Chondrocyte (in vitro differentiated cells): ENCODE data around the gene GPX7. TPM values are rescaled to one million over a fixed set of nuclear protein-coding genes. Genes with fewer than 3 reads are reported as not detected.

Experiments
- DNase-seq: peaks from one replicate; pipeline ENCODE4 v3.0.0; 2021; ENCODE audit warnings: mixed read lengths, low spot score
- H3K27ac Mint-ChIP-seq: one replicate; pipeline ENCODE4 v1.8.0; 2021; ENCODE audit warnings: mild to moderate bottlenecking, moderate library complexity, mixed read lengths; ENCODE audit not compliant: unreplicated experiment
- H3K27me3 Mint-ChIP-seq: 2 replicates; pipeline ENCODE4 v1.8.0; 2021; ENCODE audit warnings: low read depth, mixed read lengths
- H3K36me3 Mint-ChIP-seq: 2 replicates; pipeline ENCODE4 v1.8.0; 2021; ENCODE audit warnings: low read depth, mixed read lengths
- H3K4me1 Mint-ChIP-seq: 2 replicates; pipeline ENCODE4 v1.8.0; 2021; ENCODE audit warnings: low read depth, mild to moderate bottlenecking, mixed read lengths
- H3K4me3 Mint-ChIP-seq: one replicate; pipeline ENCODE4 v1.8.0; 2021; ENCODE audit warnings: mild to moderate bottlenecking, moderate library complexity, mixed read lengths; ENCODE audit not compliant: unreplicated experiment
- H3K9me3 Mint-ChIP-seq: 2 replicates; pipeline ENCODE4 v1.8.0; 2021; ENCODE audit warnings: low read depth, mixed read lengths
- CTCF ChIP-seq: fragments of 200-600 bp; sonication (generic); IDR thresholded peaks from 2 replicates; pipeline ENCODE4 v1.5.0; 2021; ENCODE audit warnings: antibody characterized with exemption, mild to moderate bottlenecking, moderate library complexity
- total RNA-seq: library from RNA; stranded (reverse); gene quantifications from 3 replicates; pipeline ENCODE4 v1.2.1, GENCODE V29; 2021

GPX7 gene
- total RNA-seq, 1 donor from 2014 or later, result 83.8 TPM

DNA sequence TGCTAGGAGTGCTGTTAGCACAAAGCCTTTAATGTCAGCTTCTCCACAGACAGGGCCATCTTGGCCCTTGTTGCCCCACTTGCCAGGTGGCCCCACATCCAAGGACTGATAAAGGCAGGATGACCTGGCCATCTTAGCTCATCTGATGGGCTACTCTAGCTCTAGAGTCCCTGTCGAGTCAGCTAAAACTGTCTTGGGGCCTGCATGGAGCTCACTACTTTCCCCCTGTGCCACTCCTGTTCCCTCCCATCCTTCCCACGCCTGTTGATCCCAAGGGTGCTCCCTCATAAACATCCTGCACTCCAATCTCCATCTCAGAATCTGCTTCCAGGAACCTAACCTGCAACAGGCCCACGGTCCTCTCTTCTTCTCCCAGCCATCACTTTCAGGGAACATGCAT lies 652 bp upstream of the GPX7 start:
- H3K27ac Mint-ChIP-seq, result peak overlapping the region; percentile 75
- DNase-seq, result no peak
- H3K4me1 Mint-ChIP-seq, result peaks cover 28% of the 10 kb centered on the region
- no peaks in the 10 kb centered on the region for H3K27me3 Mint-ChIP-seq
- H3K36me3 Mint-ChIP-seq, result peaks cover 8% of the 10 kb centered on the region
- H3K4me3 Mint-ChIP-seq, result peak overlapping the region; percentile 72
- H3K9me3 Mint-ChIP-seq, result no peaks in the 10 kb centered on the region
- no peak for TF ChIP-seq CTCF

GRCh38 chr1:52602856-52603600 lies 857 bp downstream of the GPX7 start:
- no peaks in the 10 kb centered on the region for H3K9me3 Mint-ChIP-seq
- no peak for TF ChIP-seq CTCF
- peaks cover 28% of the 10 kb centered on the region for H3K4me1 Mint-ChIP-seq
- peak overlapping the region; percentile 80 for H3K4me3 Mint-ChIP-seq
- H3K36me3 Mint-ChIP-seq, result peaks cover 22% of the 10 kb centered on the region
- DNase-seq, result no peak
- no peaks in the 10 kb centered on the region for H3K27me3 Mint-ChIP-seq
- H3K27ac Mint-ChIP-seq, result peak overlapping the region; percentile 93

- Mint-ChIP-seq H3K27ac (no peak overlapping the region), H3K9me3 (no peaks in the 10 kb centered on the region), H3K36me3 (peaks cover 25% of the 10 kb centered on the region), H3K27me3 (no peaks in the 10 kb centered on the region), H3K4me3 (peak overlapping the region; percentile 80), H3K4me1 (peaks cover 28% of the 10 kb centered on the region)
- no peak for DNase-seq
- no peak for TF ChIP-seq CTCF
These were observed 1.5 kb downstream of the GPX7 start for GRCh38 chr1:52603630-52604029.

- DNase-seq, result no peak
- Mint-ChIP-seq H3K27ac (no peak overlapping the region), H3K36me3 (peaks cover 27% of the 10 kb centered on the region), H3K4me1 (peaks cover 28% of the 10 kb centered on the region), H3K4me3 (peak overlapping the region; percentile 80), H3K27me3 (no peaks in the 10 kb centered on the region), H3K9me3 (no peaks in the 10 kb centered on the region)
- TF ChIP-seq CTCF, result no peak
These were observed 2.0 kb downstream of the GPX7 start for GRCh38 chr1:52604063-52604770.

- no peak for TF ChIP-seq CTCF
- H3K4me1 Mint-ChIP-seq, result peaks cover 8% of the 10 kb centered on the region
- DNase-seq, result no peak
- peak overlapping the region; percentile 29 for H3K27ac Mint-ChIP-seq
- H3K36me3 Mint-ChIP-seq, result peaks cover 1% of the 10 kb centered on the region
- no peaks in the 10 kb centered on the region for H3K9me3 Mint-ChIP-seq
- no peaks in the 10 kb centered on the region for H3K27me3 Mint-ChIP-seq
- H3K4me3 Mint-ChIP-seq, result no peak overlapping the region
These were observed 11.6 kb downstream of the GPX7 start for GRCh38 chr1:52613636-52614373.
